SK-N-MC (cell line): Measurements from ENCODE around the gene CD93.

Experiments used
- DNase-seq: peaks from one replicate; pipeline ENCODE4 v3.0.0-alpha.2; 2011; ENCODE audit warnings: low read depth, low spot score
- H3K27ac ChIP-seq: fragments of 200-600 bp; sonication (generic); 2 replicates; pipeline ENCODE4 v1.5.1; 2016; ENCODE audit warnings: mixed run types
- H3K36me3 ChIP-seq: fragments of 200-600 bp; sonication (generic); 2 replicates; pipeline ENCODE4 v1.6.1; 2017; ENCODE audit warnings: antibody characterized with exemption, low read length, mixed read lengths; ENCODE audit not compliant: insufficient read depth
- H3K4me3 ChIP-seq: fragments of 200-600 bp; sonication (generic); 2 replicates; pipeline ENCODE4 v1.5.1; 2016
- H3K9ac ChIP-seq: fragments of 200-600 bp; sonication (generic); 2 replicates; pipeline ENCODE4 v1.8.0; 2017; ENCODE audit warnings: mixed run types, mixed read lengths; ENCODE audit not compliant: insufficient read length
- H3K9me3 ChIP-seq: fragments of 200-600 bp; sonication (generic); 2 replicates; pipeline ENCODE4 v1.6.1; 2017; ENCODE audit warnings: low read depth, mild to moderate bottlenecking, antibody characterized with exemption, low read length, moderate library complexity, mixed read lengths
- EZH2 ChIP-seq: fragments of 200-600 bp; sonication (generic); IDR thresholded peaks from one replicate; pipeline ENCODE4 v1.6.1; 2017; ENCODE audit warnings: antibody characterized with exemption
- FOXP2 ChIP-seq: optimal IDR thresholded peaks from 2 replicates; pipeline ENCODE3; 2011; ENCODE audit warnings: mild to moderate bottlenecking, moderate library complexity; ENCODE audit not compliant: insufficient read depth; ENCODE audit errors: extremely low read length, control extremely low read depth
- POLR2AphosphoS5 ChIP-seq: IDR thresholded peaks from 2 replicates; pipeline ENCODE4 v1.6.1; 2012; ENCODE audit warnings: mild to moderate bottlenecking, low read depth, low read length, borderline replicate concordance

CD93 gene

GRCh38 chr20:23035731-23036130, 50.4 kb downstream of the CD93 start:
- H3K9ac ChIP-seq, result no peak overlapping the region
- no peaks in the 10 kb centered on the region for H3K36me3 ChIP-seq
- DNase-seq, result no peak
- no peaks in the 10 kb centered on the region for H3K9me3 ChIP-seq
- TF ChIP-seq POLR2AphosphoS5, result no peak
- no peak for TF ChIP-seq EZH2
- no peak for TF ChIP-seq FOXP2
- no peak overlapping the region for H3K27ac ChIP-seq
- H3K4me3 ChIP-seq, result no peak overlapping the region

- no peak within 1 kb of the TSS for H3K27ac ChIP-seq
- H3K9ac ChIP-seq, result no peak within 1 kb of the TSS
- DNase-seq, result no peak
- no peaks in the 10 kb centered on the region for H3K9me3 ChIP-seq
- H3K36me3 ChIP-seq, result no peaks in the 10 kb centered on the region
- no peak within 1 kb of the TSS for H3K4me3 ChIP-seq
- TF ChIP-seq POLR2AphosphoS5, result no peak
- TF ChIP-seq EZH2, result no peak
- TF ChIP-seq FOXP2, result no peak
Measured at GRCh38 chr20:23034721-23035671, 51.1 kb downstream of the CD93 start, which contains the start of gene SSTR4. Gene SSTR4, plus strand, starts transcription at chr20:23035312. Its CDS starts 172 bp downstream, at chr20:23035484.

- Histone ChIP-seq H3K4me3 (no peak overlapping the region), H3K9me3 (no peaks in the 10 kb centered on the region), H3K9ac (no peak overlapping the region), H3K27ac (no peak overlapping the region), H3K36me3 (no peaks in the 10 kb centered on the region)
- DNase-seq, result no peak
- no peak for TF ChIP-seq FOXP2
- TF ChIP-seq EZH2, result no peak
- no peak for TF ChIP-seq POLR2AphosphoS5
Measured at GRCh38 chr20:23033918-23034317, 52.2 kb downstream of the CD93 start.

GRCh38 chr20:23032750-23033078, 53.4 kb downstream of the CD93 start:
- DNase-seq, result no peak
- Histone ChIP-seq H3K4me3 (no peak overlapping the region), H3K36me3 (no peaks in the 10 kb centered on the region), H3K27ac (no peak overlapping the region), H3K9ac (no peak overlapping the region), H3K9me3 (no peaks in the 10 kb centered on the region)
- TF ChIP-seq EZH2 (no peak), POLR2AphosphoS5 (no peak), FOXP2 (no peak)

- TF ChIP-seq POLR2AphosphoS5 (no peak), FOXP2 (no peak), EZH2 (no peak)
- no peaks in the 10 kb centered on the region for H3K36me3 ChIP-seq
- DNase-seq, result no peak
- H3K4me3 ChIP-seq, result no peak overlapping the region
- H3K9me3 ChIP-seq, result no peaks in the 10 kb centered on the region
- H3K9ac ChIP-seq, result no peak overlapping the region
- no peak overlapping the region for H3K27ac ChIP-seq
Measured at GRCh38 chr20:23032056-23032749, 53.9 kb downstream of the CD93 start.

GRCh38 chr20:23031346-23031745, 54.8 kb downstream of the CD93 start:
- Histone ChIP-seq H3K9me3 (no peaks in the 10 kb centered on the region), H3K27ac (no peak overlapping the region), H3K36me3 (no peaks in the 10 kb centered on the region), H3K9ac (no peak overlapping the region), H3K4me3 (no peak overlapping the region)
- TF ChIP-seq EZH2, result no peak
- DNase-seq, result no peak
